GM19467 (cell line): Measurements from ENCODE around the gene ABCG2.
"Not testable (repeated sequence)": the region's sequence is repeated elsewhere in the genome, so short reads cannot be mapped to it uniquely, and the experiment has no call there.

Experiments used
- ATAC-seq: cut with Tn5 transposase; IDR thresholded peaks from one replicate; pipeline ENCODE4 v1.9.1; 2021; ENCODE audit warnings: mild to moderate bottlenecking, moderate library complexity; ENCODE audit not compliant: unreplicated experiment

Gene ABCG2

GRCh38 chr4:88169298-88169697 lies 10.9 kb upstream of the ABCG2 start:
- ATAC-seq, result no peak

- no peak for ATAC-seq
These were observed 8.2 kb upstream of the ABCG2 start for GRCh38 chr4:88166608-88167007.

- no peak for ATAC-seq
These were observed 4.9 kb upstream of the ABCG2 start for GRCh38 chr4:88163336-88163735.

DNA sequence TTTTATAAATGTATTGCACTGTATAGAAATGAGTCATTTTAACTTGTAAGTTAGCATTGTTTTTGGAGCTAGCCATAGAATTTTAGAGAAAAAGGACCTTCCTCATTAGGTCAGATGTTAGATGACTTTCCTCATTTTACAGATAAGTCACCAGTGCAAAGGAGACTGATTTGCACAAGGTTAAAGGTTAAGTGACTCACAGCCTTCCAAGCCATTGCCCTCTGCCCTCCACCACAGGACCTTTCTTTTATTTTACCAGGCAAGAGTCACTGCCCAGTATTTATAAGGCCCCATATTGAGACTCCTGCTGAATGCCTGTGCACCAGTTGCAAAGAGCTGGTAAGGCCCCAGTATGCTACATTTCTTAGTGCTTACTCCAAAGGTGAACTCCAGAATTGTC lies 4.2 kb upstream of the ABCG2 start:
- ATAC-seq, result no peak

DNA sequence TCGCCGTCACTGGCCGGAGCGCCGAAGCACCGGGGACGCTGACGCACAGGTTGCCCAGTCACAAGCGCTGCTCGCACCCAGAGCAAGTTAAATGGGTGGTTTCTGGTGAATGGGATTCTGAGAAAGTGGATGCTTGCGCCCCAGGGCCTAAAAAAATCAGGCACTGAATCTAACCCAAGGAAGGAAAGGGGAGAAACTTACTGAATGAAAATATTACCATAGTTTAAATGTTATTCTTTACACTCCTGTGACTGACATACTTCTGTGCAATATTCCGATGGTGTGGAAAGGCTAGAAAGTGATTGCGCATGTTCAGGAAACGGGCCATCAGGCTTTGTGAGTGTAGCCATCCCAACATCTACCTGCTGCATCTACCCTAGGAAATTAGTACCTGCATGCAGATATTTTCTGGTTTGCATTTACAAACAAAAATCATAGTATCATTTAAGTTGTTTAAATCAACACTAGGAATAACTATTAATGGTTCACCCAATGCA lies 838 bp upstream of the ABCG2 start:
- no peak for ATAC-seq

DNA sequence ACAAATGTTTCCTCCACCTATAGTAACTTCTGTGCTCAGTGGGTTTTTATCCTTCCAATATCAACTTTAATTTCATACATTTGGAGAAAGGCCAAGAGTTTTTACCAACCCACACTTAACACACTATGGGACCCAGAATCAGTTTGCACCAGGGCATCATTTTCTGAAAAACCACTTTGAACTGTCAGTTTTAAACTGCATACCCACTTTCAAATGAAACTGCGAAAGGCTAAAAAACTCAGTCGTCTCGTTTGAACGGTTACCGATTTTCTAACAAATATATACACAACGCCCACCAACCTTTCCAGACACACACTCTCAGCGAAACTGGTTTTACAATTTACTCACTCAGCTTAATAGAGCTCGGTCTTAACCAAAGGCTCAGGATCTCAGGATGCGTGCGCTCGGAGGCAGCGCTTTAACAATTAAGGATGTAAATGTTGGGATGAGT lies 376 bp downstream of the ABCG2 start:
- ATAC-seq, result peak; percentile 36

GRCh38 chr4:88152331-88152730 lies 6.1 kb downstream of the ABCG2 start:
- ATAC-seq, result not testable (repeated sequence)

- no peak for ATAC-seq
These were observed 9.9 kb downstream of the ABCG2 start for GRCh38 chr4:88148560-88148959.

DNA sequence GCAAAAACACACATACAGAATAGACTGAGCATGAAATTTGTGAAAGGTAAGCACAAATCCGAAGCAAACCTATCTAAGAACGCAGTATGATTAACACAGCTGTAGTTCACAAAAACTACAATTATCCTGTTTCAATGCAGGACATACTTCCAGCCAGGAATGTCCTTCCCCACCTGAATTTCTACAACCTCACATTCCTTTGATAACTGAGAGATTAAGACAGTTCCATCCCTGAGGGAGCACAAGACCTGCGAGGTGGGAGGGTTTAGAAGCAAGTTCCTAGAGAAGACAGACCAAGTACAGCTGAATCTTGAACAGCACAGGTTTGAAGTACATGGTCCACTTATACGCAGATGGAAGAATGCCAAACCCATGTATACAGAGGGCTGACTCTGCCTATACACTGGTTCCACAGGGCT lies 10.6 kb downstream of the ABCG2 start:
- no peak for ATAC-seq

DNA sequence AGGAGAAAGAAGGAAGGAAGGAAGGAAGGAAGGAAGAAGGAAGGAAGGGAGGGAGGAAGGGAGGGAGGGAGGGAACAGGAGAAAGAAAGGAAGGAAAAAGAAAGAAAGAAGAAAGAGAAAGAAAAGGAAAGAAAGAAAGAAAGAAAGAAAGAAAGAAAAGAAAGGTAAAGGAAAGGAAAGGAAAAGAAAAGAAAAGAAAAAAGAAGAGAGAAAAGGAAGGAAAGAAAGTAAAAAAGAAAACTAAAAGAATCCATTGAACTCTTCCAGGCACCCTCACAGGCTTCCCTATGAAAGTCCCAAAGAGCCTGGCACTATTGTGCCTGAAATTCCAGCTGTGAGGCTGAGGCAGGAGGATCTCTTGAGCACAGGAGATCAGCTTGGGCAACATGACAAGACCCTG lies 11.5 kb downstream of the ABCG2 start:
- ATAC-seq, result no peak

GRCh38 chr4:88144866-88145300 lies 13.6 kb downstream of the ABCG2 start:
- ATAC-seq, result no peak

- ATAC-seq, result no peak
These were observed 14.4 kb downstream of the ABCG2 start for GRCh38 chr4:88144048-88144447.

GRCh38 chr4:88143504-88143903 lies 14.9 kb downstream of the ABCG2 start:
- ATAC-seq, result no peak

- ATAC-seq, result no peak
These were observed 19.9 kb downstream of the ABCG2 start for GRCh38 chr4:88138561-88138960.

DNA sequence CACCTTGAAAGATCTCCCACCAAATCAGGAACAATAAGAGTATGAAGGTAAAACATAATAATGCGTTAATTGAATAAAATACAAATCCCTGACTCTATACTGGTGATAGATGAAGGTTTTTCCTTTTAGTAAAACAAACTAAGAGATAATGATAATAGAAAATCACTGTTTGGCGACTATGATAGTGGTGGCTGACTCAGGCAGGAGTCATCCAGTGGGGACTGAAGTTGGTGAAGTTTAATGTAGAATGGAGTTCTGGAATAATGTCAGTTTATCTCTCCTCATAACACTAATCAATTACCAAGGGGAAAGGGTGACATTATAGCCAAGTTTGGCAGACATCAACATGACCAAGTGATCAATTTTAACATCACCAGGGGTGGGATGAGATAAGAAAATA lies 21.3 kb downstream of the ABCG2 start:
- ATAC-seq, result no peak

GRCh38 chr4:88136249-88136648 lies 22.2 kb downstream of the ABCG2 start:
- no peak for ATAC-seq

GRCh38 chr4:88135356-88135663 lies 23.1 kb downstream of the ABCG2 start:
- no peak for ATAC-seq

GRCh38 chr4:88134536-88135355 lies 23.7 kb downstream of the ABCG2 start:
- no peak for ATAC-seq

GRCh38 chr4:88134111-88134510 lies 24.3 kb downstream of the ABCG2 start:
- no peak for ATAC-seq

DNA sequence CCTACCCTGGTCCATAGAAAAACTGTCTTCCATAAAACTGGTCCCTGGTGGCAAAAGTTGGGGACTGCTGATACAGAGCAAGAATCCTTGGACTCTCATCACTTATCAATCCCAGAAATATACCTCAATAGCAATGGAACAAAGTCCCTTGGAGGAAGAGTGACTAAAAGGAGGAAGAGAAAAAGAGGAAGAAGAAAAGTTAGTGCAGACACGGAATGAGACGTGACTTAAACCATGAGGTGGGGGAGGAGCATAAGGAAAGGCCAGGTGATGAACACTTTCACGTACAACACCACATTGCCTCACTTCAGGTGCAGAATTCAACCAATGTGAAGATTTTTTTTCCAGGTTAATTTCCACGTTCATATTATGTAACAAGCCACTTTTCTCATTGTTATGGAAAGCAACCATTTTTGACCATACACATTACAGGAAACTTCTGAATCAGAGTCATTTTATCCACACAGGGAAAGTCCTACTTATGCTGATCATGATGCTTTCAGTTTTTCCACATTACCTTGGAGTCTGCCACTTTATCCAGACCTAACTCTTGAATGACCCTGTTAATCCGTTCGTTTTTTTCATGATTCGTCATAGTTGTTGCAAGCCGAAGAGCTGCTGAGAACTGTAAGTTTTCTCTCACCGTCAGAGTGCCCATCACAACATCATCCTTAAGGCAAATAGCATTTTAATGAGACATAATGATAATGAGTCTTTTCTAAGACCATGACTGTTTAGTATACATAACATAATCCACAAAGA lies 27.7 kb downstream of the ABCG2 start:
- no peak for ATAC-seq

DNA sequence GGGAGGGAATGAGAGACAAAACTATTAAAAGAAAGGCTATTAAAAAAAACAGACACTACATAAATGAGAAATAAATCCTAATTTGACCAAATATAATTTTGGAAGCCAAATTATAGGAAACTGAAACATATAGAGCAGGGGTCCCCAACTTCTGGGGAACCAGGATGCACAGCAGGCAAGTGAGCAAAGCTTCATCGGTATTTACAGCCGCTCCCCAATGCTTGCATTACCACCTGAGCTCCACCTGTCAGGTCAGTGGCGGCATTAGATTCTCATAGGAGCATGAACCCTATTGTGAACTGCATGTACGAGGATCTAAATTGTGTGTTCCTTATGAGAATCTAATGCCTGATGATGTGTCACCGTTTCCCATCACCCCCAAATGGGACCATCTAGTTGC lies 28.4 kb downstream of the ABCG2 start:
- no peak for ATAC-seq

- ATAC-seq, result not testable (repeated sequence)
These were observed 36.2 kb downstream of the ABCG2 start for GRCh38 chr4:88122260-88122659.
